NK-92 (cell line): ENCODE data around the gene ESYT2.
"Not testable (repeated sequence)": the region's sequence is repeated elsewhere in the genome, so short reads cannot be mapped to it uniquely, and the experiment has no call there.

Experiments
- DNase-seq: peaks from one replicate; lab custom pipeline; 2025; ENCODE audit not compliant: unreplicated experiment; lab: John Stamatoyannopoulos, UW

Gene ESYT2

GRCh38 chr7:158856883-158857668 lies 27.8 kb upstream of the ESYT2 start:
- no peak for DNase-seq

GRCh38 chr7:158854681-158855081 lies 25.4 kb upstream of the ESYT2 start:
- DNase-seq, result no peak

DNA sequence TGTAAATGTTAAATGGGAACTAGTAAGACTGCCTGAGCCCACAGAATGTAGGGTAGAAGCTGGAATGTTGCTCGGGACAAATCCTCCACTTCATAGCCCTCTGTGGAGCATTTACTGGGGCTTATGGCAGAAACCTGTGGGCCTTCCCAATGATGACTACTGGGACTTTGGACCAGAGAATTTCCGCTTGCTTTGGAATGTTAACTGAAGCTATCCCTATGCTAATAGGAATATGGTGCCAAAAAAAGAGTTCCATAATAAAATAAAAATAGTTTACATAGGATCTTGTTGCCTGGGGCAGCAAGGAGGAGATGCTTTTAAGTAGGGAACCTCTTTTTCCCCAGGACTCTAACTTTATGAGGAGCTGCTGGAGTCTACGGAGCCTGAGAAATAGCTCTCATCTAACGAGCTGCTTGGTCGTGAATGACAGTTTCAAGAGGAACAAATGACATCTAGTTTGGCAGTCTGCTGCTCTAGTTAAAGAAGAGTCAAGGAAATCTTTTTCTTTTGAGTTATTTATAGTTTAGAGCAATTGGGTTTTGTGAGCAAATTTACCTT lies 21.3 kb upstream of the ESYT2 start:
- no peak for DNase-seq

DNA sequence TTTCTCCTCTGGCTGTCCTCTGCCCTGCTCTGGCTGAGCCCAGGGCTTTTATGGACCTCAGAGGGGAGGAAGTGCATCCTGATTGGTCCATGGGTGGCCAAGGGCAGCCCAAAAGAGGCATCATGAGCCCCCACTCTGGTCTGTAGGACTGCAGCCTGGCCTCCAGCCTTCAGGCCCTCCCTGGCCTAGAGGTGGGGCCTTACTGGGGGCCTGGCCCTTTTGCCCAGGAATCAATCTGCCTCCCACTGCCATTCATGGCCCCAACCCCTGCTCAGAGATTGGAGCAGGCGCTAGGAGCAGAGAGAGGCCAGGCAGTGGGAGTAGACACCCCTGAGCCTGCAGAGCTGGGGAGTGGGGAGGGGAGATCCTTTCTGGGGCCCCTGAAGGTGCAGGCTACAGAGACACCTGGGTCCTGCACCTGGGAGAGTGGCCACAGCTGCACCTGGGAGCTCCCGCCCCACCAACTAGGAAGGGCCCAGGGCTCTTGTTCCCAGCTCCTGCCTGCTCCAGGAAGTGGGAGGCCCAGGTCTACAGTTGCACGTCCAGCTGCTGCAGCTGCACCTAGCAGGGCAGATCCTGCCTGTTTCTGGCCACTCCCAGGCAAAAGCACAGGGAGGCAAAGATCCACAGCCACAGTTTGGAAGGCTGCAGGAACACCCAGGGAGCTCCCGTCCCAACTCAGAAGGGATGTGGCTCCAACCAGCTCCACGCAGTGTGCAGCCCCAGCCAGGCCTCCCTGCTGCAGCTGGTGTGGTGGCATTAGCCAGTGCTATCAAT lies 20.6 kb upstream of the ESYT2 start:
- DNase-seq, result no peak

- no peak for DNase-seq
Measured at GRCh38 chr7:158849442-158849767, 20.1 kb upstream of the ESYT2 start.

DNA sequence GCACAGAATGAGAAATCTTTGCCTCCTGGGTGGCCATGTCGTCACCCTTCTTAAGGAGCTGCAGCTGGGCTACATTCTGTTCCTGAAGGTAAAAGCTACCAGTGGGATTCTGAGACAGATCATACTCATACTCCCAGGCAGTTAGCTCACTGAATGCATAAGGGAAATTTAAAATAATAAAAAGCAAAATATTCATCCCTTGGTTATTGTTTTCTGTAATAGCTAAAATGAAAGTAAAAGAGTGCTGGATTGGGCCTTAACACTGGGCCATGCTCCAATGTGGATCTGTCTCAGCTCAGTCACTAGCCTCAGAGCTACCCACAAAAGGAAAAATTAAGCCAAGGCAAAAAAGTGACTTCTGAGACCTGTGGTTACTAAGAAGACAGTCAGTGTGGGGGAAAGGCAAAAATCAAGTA lies 18.1 kb upstream of the ESYT2 start:
- no peak for DNase-seq

DNA sequence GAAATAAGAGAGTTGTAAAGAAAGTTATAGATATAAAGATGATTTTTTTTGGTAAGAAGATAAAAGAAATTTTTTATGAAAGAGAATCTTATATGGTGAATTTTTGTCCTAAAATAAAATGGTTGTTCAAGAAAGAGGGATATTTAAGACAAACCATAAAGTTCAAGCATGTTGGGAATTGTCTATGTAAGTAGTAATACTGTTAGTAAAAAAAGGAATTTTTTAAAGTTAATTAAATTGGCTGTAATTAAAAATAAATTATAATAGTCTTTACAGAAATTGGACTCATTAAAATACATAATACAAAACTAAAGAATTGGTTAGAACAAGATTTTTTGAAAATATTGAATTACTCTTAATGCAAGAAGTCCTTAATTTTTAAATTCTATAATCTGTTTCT lies 17.0 kb upstream of the ESYT2 start:
- no peak for DNase-seq

- no peak for DNase-seq
Measured at GRCh38 chr7:158843771-158844170, 14.5 kb upstream of the ESYT2 start.

DNA sequence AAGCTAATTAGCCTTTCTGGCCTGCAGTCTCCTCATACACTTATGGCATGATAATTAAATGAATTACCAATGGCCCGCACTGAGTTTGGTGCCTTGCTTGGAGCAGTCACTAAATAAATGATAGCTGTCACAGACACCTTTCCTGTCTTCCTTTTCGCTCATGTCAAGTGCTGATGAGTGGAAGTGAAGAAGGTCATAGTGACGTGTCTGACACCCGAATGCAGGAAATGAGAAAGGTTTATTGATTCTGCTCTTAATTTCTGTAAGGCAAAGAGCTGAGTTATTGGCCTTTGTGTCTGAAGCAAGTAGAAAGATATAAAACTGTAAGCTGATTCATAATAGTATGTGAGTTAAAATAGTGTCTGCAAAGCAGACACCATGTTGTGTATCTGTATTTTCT lies 13.2 kb upstream of the ESYT2 start:
- no peak for DNase-seq

DNA sequence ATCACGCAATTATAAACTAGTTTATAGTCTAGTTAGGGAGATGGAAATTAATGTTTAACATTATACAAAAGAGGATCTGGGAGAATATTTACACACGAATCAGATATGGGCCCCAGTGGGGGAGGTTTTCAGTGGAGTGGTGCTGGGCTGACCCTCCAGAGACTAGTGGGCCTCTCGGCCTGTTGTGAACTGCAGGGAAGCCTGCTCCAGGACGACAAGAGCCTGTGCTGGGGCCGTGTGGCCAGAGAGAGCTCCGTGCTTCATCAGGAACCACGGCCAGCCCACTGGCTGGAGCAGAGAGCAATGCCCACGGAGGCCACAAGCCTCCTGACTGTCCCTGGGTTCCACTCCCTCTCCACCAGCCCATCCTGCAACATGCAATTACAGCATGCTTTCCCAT lies 11.3 kb upstream of the ESYT2 start:
- DNase-seq, result no peak

DNA sequence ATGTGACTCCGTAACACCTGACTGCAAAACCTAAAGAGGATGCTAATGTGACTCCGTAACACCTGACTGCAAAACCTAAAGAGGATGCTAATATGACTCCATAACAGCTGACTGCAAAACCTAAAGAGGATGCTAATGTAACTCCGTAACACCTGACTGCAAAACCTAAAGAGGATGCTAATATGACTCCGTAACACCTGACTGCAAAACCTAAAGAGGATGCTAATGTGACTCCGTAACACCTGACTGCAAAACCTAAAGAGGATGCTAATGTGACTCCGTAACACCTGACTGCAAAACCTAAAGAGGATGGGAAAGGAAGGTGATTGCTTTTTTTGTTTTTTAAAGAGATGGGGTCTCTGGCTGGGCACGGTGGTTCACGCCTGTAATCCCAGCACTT lies 9.9 kb upstream of the ESYT2 start:
- not testable (repeated sequence) for DNase-seq

- DNase-seq, result no peak
Measured at GRCh38 chr7:158837790-158838637, 8.7 kb upstream of the ESYT2 start.

DNA sequence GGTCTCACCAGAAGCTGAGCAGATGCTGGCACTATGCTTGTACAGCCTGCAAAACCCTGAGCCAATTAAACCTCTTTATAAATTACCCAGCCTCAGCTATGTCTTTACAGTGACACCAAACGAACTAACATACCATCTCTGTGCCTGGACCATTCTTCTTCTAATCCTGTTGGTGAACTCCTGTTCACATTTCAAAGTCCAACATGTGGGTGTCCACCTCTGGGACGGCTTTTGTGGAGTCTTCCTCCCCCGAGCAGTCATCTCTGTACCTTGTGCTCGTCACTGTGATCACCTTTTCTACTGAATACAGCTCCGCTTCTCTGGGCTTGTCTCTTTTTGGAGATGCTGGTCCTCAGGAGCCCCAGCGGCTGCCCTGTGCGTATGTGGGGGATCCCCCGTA lies 7.4 kb upstream of the ESYT2 start:
- no peak for DNase-seq

DNA sequence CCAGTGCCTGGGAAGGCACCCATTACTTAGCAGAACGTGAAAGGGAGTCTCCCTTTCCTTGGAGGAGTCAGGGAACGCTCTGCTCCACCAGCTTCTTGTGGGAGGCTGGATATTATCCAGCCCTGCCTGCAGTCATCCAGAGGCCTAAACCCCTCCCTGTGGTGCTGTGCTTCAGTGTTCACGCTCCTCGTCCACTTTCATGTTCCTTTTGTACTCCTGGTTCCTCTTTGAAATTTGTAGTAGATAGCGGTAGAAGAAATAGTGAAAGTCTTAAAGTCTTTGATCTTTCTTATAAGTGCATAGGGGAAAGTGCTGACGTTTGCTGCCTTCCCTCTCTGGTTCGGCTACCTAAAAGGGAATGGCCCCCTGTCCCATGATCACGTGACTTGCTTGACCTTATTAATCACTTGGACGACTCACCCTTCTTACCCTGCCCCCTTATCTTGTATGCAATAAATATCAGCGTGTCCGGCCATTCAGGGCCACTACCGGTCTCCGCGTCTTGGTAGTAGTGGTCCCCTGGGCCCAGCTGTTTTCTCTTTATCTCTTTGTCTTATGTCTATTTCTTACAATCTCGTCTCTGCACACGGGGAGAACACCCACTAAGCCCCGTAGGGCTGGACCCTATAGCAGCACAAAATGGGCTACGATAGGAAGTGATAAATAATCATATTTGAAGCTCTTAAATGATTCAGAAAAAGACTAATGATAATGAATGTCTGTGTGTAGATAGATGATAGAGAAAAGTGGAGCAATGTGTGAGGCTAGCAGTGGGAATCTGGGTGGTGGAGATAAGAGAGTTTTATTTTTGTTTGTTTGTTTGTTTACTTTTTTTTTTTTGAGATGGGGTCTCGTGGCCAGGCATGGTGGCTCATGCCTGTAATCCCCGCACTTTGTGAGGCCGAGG lies 5.8 kb upstream of the ESYT2 start:
- no peak for DNase-seq

DNA sequence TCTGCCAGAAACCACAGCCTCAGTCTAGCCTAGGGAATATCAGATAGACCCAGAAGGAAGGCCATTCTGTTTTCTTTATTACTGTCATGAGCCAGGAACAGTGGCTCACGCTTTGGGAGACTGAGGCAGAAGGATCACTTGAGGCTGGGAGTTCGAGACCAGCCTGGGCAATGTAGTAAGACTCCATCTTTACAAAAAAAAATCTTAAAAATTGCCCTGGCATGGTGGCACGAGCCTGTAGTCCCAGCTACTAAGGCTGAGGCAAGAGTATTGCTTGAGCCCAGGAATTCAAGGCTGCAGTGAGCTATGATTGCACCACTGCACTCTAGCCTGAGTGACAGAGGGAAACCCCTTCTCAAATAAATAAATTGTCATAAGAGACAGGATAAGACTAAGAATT lies 3.7 kb upstream of the ESYT2 start:
- DNase-seq, result no peak

DNA sequence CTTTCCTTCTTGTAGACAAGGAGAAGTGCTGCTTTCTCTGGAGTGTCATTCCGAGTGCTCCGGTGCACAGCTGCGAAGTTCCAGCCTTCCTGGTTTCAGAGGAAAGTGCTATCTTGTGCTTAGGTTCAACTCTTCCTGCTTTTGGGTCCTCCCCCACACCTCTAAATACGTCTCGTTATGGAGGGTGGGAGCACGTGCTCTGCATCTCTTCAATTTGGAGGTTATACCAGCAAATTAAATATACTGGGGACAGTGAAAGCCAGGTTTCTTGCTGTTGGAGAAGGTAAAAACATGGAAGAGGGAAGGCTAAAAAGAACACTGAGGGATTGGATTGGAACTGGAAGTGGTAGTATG lies 2.4 kb upstream of the ESYT2 start:
- DNase-seq, result no peak

DNA sequence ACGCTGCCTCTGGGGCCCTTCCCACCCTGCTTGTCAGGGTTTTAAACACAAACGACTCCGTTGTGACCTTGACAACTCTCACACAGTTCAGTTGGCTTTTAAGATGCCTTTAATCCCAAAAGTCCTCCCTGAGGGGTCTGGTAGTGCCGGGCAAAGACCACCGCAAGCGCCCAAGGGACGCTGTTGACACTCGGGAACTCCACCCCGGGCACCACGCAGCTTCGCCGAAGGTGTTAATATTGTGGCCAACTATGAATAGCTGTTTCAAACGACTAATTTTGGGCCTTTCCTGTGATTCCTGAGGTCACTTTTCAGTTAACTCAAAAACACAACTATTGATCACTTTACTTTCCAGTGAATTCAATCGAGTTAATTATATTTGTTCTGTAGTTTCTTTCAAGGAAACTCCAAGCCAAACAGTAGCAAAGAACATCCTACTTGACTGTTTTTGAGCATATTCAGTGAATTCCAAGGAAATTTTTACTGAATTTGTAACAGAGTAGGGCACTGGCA lies 958 bp upstream of the ESYT2 start:
- no peak for DNase-seq

- DNase-seq, result no peak
Measured at GRCh38 chr7:158829021-158829341, 328 bp downstream of the ESYT2 start.

DNA sequence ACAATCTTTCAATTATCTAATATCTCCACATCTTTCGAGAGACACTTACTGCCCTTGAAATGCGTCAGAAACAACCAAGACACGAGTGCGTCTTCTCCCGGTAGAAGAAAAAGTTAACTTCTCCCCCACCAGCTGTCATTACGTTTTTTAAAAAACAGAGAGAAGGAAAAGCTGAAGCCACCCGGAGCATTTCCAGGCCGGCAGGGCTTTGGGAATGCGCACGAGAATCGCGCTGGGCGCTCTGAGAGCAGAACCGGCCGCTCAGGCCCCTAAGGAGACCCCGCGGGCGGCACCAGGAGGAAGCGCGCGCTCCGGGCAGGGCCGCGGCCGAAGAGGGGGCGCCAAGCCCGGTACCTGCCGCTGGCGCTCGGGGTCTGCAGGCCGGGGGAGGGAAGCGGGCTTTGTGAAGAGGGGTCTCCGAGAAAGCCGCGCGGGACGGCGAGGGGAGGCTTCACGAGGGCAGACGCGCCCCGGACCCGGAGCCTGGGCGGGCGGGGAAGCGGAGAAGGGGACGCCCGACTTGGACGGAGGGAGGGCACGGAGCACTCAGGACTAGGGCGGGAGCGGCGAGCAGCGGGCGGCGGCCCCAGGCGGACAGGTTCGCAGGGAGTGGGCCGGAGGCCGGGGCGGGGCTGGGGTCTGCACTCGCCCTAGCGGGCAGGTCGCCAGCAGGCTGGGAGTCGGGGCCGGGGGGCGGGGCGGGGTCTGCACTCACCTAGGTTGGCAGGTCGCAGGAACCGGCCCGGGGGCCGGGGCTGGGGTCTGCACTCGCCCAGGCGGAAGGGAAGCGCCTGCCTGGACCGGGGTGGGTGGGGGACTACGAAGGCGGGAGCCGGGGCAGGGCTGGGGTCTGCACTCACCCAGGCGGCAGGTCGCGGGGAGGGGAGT lies 932 bp downstream of the ESYT2 start:
- DNase-seq, result no peak
